HL-60/S4 treated with phorbol 12-myristate 13-acetate at 8.2 ng/mL for 4 days and 3 days (cell line): ENCODE results near the gene ATP5F1D.

Experiments
- in situ Hi-C: fragments of 300-500 bp; cut with MboI; formaldehyde crosslinking; loops from 2 replicates; pipeline ENCODE4 v1.15.0; 2022; ENCODE audit warnings: low sequenced_read_pairs

ATP5F1D gene

DNA sequence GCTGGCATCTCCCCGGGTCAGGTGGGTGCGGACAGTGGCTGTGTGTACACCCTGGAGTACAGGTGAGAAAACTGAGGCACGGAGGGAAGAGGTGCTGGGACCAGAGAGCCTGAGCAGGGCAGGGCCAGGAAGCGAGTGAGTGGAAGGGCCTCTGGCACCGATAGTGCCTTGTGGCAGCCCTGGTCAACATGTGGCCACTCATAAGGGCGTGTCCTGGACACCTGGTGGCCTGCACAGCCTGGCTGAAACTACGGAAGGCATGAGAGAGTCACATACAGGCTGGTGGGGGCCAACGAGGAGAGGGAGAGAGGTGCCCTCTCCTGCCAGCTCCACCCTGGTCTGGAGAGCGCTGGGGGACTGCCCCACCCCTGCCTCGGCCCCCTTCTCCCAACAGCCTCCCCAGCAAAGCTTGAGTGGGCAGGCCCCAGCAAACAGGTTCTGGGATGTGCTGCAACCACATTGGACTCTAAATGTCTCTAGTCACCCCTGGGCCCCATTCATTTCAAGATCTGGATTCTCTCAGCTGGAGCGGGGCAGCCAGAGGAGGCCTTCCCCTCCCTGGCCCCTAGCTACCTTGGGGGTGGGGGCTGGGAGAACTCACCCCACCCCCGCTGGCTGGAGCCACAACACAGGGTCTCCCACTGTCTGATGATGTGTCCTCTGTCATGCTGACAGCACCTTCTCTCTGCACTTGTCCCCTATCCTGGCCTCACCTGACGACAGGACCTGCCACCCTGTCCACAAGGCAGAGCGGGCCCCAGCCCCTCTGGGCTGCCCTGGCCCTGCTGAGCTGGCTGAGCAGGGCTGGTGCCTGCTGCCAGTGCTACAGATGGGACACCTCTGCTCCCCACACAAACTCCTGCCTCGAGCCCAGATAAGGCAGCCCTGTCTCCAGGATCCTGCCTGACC lies 9.6 kb upstream of the ATP5F1D start:
- in situ Hi-C loops: no loop called here

GRCh38 chr19:1232652-1233072 lies 8.9 kb upstream of the ATP5F1D start:
- in situ Hi-C loops: no loop called here

DNA sequence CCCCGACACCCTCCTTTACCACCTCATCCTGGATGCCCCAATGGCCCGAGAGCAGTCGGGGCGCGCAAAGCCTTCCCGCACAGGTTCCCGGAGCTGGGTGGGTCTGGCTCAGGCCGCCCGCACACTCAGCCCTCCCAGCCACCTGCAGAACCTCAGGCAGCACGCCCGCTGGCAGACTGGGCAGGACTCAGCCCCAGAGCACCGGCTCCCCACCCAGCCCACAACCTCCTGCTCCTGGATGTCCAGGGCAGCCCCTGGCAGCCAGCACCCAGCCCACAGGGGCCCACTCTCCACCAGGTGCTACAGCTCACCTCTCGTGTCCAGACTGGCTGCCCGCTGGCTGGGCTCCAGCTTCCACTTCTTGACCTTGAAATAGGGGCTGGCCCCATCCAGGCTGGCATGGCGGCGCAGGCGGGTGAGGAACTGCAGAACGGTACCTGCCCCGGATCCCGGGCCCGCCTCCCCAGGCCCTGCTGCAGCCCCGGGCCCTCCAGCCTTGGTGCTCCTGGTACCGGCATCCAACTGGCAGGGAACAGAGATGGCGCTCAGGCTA lies 8.4 kb upstream of the ATP5F1D start:
- in situ Hi-C loops: no loop called here

DNA sequence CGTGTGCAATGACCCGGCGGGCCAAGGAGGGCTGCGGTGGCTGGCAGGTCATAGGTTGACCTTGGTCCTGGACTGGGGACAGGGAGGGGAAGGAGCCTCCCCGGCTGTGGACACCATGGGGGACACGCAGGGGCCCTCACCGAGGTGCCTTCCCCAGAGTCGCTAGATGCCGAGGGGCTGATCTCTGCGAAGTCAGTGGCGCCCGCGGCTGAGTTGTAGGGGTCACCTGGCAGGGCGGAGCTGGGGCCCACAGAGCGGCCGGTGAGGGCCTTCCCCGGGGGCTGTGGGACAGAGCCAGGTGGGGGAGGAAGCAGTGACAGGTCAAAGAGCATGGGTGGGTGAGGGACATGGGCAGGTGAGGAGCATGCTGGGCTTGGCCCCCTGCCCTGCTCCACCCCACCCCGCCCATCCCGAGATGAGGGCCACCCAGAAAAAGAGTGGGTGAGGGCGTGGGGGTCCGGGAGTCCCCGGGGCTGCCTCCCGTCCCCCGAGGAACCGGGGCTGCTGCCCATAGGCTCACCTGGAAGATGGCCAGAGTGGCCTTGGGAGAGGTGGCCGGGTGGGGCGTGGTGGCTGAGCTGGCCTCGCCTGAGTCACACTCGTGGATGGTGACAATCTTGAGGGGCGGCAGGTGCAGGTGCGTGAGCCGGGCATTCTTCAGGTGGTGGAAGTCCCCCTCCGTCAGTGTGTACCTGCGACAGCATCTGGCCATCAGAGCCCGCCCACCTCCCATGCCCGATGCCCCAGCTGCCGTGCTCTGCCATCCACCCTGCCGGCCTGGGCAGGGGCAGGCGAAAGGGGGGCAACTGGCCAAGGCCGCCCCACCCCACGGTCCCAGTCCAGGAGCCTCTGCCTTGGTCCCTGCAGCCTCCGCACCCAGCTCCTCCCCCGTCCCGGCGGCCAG lies 7.2 kb upstream of the ATP5F1D start:
- in situ Hi-C loops: no loop called here

- in situ Hi-C loops: no loop called here
These were observed 6.6 kb upstream of the ATP5F1D start for GRCh38 chr19:1234955-1235380.

- in situ Hi-C loops: no loop called here
These were observed 5.7 kb upstream of the ATP5F1D start for GRCh38 chr19:1235625-1236538.

- in situ Hi-C loops: no loop called here
These were observed 5.0 kb upstream of the ATP5F1D start for GRCh38 chr19:1236576-1236975.

DNA sequence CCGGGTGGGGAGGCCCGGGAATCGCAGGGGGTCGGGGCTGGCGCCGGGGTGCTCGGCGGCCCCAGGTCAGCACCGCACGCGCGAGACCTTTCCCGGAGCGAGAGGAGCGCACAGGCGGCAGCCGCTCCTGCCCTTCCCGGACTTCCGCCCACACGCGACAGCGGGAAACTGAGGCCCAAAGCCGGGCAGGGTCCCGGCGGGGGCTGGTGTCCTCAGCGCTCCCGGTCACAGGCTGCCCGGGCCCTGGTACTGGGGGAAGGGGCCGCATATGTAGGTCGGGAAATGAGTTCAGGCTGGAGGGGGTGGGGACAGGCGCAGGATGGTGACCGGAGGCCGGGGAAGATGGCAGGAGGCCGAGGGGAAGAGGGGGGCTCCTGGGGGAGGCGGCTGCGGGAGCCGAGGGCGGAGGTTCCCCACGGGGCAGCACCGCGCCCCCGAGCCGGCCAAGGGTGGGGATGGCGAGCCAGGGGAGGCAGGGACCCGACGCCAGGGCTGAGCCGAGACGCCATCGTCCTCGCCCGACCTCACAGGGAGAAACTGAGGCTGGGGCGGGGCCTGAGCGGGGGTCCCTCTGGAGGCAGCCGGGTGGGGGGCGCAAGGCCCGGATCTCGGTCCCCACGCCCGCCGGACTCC lies 4.4 kb upstream of the ATP5F1D start:
- in situ Hi-C loops: no loop called here

DNA sequence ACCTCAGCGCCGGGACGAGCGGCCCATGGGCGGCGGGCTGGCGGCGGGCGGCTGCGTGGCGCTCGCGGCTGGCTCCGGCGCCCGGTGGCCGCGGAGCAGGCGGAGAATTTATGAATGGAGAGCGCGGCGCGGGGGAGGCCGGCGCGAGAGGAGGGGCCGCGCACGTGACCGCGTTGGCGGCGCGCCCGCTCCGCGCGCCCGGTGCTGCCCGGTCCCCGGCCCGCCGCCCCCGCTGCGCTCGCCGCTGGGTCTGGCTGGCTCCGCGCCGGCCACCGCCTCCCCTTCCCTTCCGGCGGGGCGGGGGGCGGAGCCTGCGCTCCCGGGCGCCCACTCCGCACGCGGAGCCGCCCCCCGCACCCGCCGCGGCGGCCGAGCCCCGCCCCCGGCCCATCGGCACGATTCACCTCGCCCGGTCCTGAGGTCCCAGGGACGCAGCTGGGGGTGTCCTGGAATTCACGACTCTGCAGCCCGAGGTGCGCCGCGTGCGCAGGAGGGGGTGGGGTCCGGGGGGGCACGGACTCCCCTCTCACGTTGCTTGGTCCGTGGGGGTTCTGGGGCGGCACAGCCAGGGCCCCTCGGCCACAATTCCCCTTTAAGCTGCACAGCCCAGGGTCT lies 3.7 kb upstream of the ATP5F1D start, which contains the start of gene CBARP:
Gene CBARP (minus strand): TSS at position 252 of the 615 bp plus-strand sequence. CDS start 1,905 bp downstream, outside the sequence.
- in situ Hi-C loops: no loop called here

DNA sequence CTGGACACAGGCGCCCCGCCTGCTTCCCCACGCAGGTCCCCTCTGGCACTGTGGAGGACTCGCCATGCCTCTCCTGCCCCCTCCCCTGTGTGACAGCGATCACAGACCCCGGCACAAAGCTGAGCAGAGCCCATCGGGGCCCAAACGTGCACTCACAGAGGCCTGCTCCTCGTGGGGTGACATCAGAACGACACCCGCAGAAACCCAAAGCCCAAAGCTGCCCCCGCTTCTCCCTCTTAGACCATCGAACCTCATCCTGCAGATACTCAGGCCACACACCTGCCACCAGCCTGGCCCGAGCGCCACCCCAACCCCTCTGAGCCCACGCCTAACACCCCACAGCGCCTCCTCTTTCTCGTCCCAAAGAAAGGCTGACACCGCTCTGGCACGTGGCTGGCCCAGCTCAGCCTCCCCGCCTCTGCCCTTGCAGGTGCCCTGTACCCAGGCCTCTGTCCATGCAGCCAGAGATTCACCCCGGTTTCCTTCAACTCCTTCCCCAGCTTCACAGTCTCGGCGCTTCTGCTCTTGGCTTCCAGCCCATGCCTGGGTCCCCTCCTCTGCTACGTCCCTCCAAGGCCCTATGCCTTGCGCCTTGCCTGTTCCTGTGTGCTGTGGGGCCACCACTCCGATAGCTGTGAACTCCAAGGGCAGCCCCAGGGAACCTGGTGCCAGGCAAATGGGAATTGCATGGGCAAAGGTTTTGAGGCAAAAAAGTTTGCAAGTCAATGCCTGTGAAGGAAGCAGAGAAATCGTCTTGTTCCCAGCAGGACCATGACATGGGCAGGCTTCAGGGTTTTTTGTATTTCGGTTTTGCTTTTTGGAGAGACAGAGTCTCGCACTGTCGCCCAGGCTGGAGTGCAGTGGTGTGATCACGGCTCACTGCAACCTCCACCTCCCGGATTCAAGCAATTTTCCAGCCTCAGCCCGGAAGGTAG lies 2.9 kb upstream of the ATP5F1D start:
- in situ Hi-C loops: no loop called here

- in situ Hi-C loops: no loop called here
These were observed 2.1 kb upstream of the ATP5F1D start for GRCh38 chr19:1239420-1239795.

GRCh38 chr19:1239796-1240737 lies 1.5 kb upstream of the ATP5F1D start:
- in situ Hi-C loops: no loop called here

- in situ Hi-C loops: no loop called here
These were observed 626 bp upstream of the ATP5F1D start for GRCh38 chr19:1240925-1241324.

DNA sequence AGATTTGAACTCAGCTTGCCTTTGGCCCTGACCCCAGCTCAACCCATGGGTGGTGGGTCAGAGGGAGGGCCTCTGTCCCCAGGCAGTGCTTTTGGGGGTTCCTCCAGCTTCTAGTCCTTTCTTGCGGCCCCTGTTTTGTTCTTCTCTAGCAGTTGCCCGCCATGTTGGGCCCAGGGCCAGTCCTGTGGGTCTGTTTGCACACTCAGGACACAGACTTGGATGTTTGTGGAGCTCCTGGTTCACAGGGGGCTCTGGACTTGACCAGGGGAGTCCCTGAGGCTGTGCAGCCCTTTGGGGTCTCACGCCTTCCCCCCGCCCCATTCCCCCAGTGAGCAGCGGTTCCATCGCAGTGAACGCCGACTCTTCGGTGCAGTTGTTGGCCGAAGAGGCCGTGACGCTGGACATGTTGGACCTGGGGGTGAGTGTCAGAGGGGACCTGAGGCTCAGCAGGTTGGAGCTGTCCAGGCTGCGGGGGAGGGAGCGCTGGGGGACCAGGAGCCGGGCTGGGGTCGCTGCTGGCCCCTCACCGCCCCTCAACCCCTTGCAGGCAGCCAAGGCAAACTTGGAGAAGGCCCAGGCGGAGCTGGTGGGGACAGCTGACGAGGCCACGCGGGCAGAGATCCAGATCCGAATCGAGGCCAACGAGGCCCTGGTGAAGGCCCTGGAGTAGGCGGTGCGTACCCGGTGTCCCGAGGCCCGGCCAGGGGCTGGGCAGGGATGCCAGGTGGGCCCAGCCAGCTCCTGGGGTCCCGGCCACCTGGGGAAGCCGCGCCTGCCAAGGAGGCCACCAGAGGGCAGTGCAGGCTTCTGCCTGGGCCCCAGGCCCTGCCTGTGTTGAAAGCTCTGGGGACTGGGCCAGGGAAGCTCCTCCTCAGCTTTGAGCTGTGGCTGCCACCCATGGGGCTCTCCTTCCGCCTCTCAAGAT lies 2.5 kb downstream of the ATP5F1D start:
- in situ Hi-C loops: no loop called here

GRCh38 chr19:1244693-1245451 lies 3.3 kb downstream of the ATP5F1D start:
- in situ Hi-C loops: no loop called here
